Transverse colon (tissue), 4 donors: ENCODE data around the gene SMYD3. TPM values are rescaled to one million over a fixed set of nuclear protein-coding genes. Genes with fewer than 3 reads are reported as not detected.
"Not testable (repeated sequence)": the region's sequence is repeated elsewhere in the genome, so short reads cannot be mapped to it uniquely, and the experiment has no call there.

Source experiments
- DNase-seq: peaks from one replicate; pipeline ENCODE4 v3.0.0-alpha.2; 2019
- H3K27ac ChIP-seq, 4 donors: fragments of 200-600 bp; sonication (generic); 2 replicates each; pipeline ENCODE4 v1.5.1; 2016 to 2018; ENCODE audit warnings: inconsistent platforms in 4 of 4
- H3K27me3 ChIP-seq: fragments of 200-600 bp; sonication (generic); 2 replicates; pipeline ENCODE4 v1.5.1; 2017; ENCODE audit warnings: inconsistent platforms
- H3K36me3 ChIP-seq, 4 donors: fragments of 200-600 bp; sonication (generic); 2 replicates each; pipeline ENCODE4 v1.5.1; 2017 to 2019; ENCODE audit warnings: inconsistent platforms in 4 of 4
- H3K4me1 ChIP-seq, 4 donors: fragments of 200-600 bp; sonication (generic); 2 replicates each; pipeline ENCODE4 v1.5.1; 2017 to 2020; ENCODE audit warnings: inconsistent platforms in 4 of 4
- H3K4me3 ChIP-seq, 4 donors: fragments of 200-600 bp; sonication (generic); 1 replicate in 1 of 4; 2 replicates in 3 of 4; pipeline versions ENCODE4 v1.5.1 to v1.6.1; 2017 to 2019; ENCODE audit warnings: inconsistent platforms in 4 of 4
- H3K9me3 ChIP-seq, 2 donors: fragments of 200-600 bp; sonication (generic); 2 replicates each; pipeline ENCODE4 v1.5.1; 2017 to 2019; ENCODE audit warnings: inconsistent platforms in 2 of 2
- EP300 ChIP-seq: sonication (generic); formaldehyde crosslinking; IDR thresholded peaks from one replicate; pipeline ENCODE4 v1.6.1; 2017; ENCODE audit warnings: antibody characterized with exemption, low read depth
- POLR2A ChIP-seq: fragments of 450-650 bp; IDR thresholded peaks from one replicate; pipeline ENCODE4 v1.6.1; 2016; ENCODE audit warnings: antibody characterized with exemption, mild to moderate bottlenecking, moderate library complexity
- POLR2AphosphoS5 ChIP-seq, 3 donors: sonication (generic); formaldehyde crosslinking; IDR thresholded peaks; one replicate each; pipeline ENCODE4 v1.6.1; 2016; ENCODE audit warnings: antibody characterized with exemption in 3 of 3
- WGBS, 2 donors: methylation state at CpG; one replicate each; pipeline ENCODE4 v1.1.5; 2018; ENCODE audit warnings: low coverage in 1 of 2; 5-methylcytosine and 5-hydroxymethylcytosine counted together
- in situ Hi-C, 4 donors: fragments of 200-750 bp; cut with MboI; loops; one replicate each; pipeline versions ENCODE4 v1.15.0 to v1.15.1; 2017; ENCODE audit warnings: low sequenced_read_pairs in 3 of 4, low pct_ligation_motif_present in 1 of 4, low pct_unique_long_range_greater_than_20kb in 1 of 4
- intact Hi-C: fragments of 100-400 bp; cut with DNase I; formaldehyde crosslinking; loops from one replicate; pipeline ENCODE4 v1.15.1; 2023; ENCODE audit warnings: low total_unique reads
- total RNA-seq, 4 donors: library from RNA; depleted of rRNA; stranded (reverse); fragments of >200 nt; gene quantifications; one replicate each; pipeline ENCODE4 v1.1.0, GENCODE V29; 2016
- TF ChIP-seq, protein P1 (sequence below), 5 experiments: fragments of 200-600 bp in 3 of 5; fragments of 450-650 bp in 2 of 5; sonication (generic) in 3 of 5; IDR thresholded peaks; 1 replicate in 2 of 5; 2 replicates in 3 of 5; pipeline ENCODE4 v1.5.1; 2016 to 2017; ENCODE audit warnings: antibody characterized with exemption in 5 of 5, inconsistent platforms in 3 of 5, mild to moderate bottlenecking in 2 of 5, moderate library complexity in 1 of 5

SMYD3 gene
- total RNA-seq, 4 donors from 2014 or later, result 10.5 to 31.3 (median 25.8) TPM

DNA sequence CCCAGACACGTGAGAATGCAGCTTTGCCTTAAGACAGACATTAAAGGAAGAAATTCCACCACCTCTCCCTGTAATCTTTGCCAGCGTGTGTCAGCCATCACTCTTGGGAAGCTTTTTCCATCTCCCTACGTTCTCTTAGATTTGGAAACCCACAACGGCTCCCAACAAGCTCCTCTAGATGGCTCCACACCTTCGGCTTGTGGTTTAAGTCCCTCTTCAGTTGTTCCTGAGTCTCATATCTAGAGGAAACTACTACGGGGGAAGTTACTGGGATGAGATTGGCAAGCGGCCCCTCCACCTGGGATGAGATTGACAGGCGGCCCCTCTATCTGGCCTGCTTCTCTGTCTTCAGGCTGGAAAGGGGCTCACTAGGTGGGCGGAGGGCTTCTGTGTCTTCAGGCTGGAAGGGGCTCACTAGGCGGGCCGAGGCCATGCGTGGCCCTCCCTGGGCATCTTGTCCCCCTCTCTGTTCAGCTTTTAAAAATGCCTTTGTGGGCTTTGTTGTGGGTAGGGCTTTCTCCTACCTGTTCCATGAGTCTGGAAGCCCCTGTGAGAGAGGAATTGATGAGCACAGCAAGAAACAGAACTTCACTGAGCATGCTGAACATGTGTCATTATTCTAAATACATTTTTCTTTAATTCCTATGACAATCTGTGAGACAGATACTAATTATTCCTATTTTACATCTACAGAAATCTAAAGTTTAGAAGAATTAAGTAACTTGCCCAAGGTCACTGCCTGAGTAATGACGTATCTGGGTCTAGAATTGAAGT lies 681.8 kb downstream of the SMYD3 start:
- DNase-seq, result no peak
- WGBS, 2 donors, result 90 to 93% methylated on average over 7 to 13 of the region's 13 CpGs
- no peak overlapping the region for H3K27ac ChIP-seq
- intact Hi-C loops (no loop called here), in situ Hi-C loops (no loop called here)
- no peaks in the 10 kb centered on the region for H3K27me3 ChIP-seq
- H3K36me3 ChIP-seq, result no peaks in the 10 kb centered on the region
- no peak overlapping the region for H3K4me3 ChIP-seq
- no peaks in the 10 kb centered on the region for H3K4me1 ChIP-seq
- TF ChIP-seq POLR2A (no peak), EP300 (no peak), POLR2AphosphoS5 (IDR thresholded peaks at IDR 0.05) (no peak)
- TF ChIP-seq, protein P1, sequence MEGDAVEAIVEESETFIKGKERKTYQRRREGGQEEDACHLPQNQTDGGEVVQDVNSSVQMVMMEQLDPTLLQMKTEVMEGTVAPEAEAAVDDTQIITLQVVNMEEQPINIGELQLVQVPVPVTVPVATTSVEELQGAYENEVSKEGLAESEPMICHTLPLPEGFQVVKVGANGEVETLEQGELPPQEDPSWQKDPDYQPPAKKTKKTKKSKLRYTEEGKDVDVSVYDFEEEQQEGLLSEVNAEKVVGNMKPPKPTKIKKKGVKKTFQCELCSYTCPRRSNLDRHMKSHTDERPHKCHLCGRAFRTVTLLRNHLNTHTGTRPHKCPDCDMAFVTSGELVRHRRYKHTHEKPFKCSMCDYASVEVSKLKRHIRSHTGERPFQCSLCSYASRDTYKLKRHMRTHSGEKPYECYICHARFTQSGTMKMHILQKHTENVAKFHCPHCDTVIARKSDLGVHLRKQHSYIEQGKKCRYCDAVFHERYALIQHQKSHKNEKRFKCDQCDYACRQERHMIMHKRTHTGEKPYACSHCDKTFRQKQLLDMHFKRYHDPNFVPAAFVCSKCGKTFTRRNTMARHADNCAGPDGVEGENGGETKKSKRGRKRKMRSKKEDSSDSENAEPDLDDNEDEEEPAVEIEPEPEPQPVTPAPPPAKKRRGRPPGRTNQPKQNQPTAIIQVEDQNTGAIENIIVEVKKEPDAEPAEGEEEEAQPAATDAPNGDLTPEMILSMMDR (IDR thresholded peaks at IDR 0.05), result no peak
- no peaks in the 10 kb centered on the region for H3K9me3 ChIP-seq

DNA sequence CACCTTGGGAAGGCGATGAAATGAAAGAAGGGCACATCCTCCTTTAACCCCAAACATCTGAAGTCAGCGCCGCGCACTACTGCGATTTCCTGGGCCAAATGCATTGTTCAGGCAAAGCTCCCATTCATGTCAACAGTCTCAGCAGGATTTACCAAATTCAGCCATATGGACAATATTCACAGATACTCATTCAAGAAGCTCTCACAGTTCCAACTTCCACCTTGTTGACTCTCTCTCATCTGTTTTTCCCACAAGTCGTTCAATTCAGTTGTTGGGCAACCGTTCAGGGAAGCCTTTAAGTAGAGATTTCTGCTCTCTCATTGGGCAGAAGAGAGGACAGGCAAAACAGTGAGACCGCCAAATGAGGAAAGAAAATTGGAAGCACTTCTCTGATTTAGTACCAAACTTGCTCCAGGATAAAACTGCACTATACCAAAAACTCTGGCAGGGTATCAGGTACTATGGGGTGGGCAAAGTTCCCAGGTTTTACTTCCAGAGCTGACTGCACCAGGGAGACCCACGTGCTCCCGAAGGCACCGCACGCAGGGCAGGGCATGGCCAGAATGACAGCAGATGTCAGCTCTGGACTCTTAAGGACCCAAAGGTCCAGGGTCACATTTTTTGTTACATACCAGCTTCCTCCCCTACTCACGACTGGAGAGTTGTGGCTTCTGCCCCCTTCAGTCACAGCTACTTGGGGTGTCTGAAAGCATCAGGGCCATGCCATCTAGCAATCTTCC lies 683.5 kb downstream of the SMYD3 start:
- TF ChIP-seq, protein P1 (IDR thresholded peaks at IDR 0.05), result no peak
- no peak for TF ChIP-seq EP300
- no peak for TF ChIP-seq POLR2AphosphoS5 (IDR thresholded peaks at IDR 0.05)
- intact Hi-C loops, result no loop called here
- no peak for DNase-seq
- Histone ChIP-seq H3K4me1 (no peaks in the 10 kb centered on the region), H3K27me3 (no peaks in the 10 kb centered on the region), H3K9me3 (no peaks in the 10 kb centered on the region), H3K27ac (no peak overlapping the region), H3K4me3 (no peak overlapping the region), H3K36me3 (no peaks in the 10 kb centered on the region)
- in situ Hi-C loops, result no loop called here
- 92% methylated on average over 5 to 13 of the region's 13 CpGs for WGBS, 2 donors

DNA sequence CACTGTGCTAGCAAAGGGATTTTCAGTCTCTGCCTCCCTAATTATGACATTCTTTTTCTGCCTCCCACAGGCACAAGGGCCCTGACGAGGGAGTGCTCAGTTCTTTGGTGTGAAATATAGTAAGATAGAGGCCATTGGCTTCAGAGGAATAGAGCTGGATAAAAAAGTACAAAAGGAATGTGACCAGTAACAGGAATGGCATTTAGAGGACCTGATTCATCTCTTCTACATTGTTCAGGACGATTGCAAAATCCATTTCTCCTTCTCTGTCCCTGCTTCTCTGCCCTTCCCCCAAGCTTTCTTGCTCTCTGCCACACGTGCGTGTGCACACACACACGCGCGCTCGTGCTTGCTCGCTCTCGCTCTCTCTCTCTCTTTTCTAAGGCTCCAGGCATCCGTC lies 684.1 kb downstream of the SMYD3 start:
- 84 to 94% methylated on average over 10 to 11 of the region's 11 CpGs for WGBS, 2 donors
- TF ChIP-seq POLR2A (no peak), EP300 (no peak), POLR2AphosphoS5 (IDR thresholded peaks at IDR 0.05) (no peak)
- TF ChIP-seq, protein P1 (IDR thresholded peaks at IDR 0.05), result no peak
- Histone ChIP-seq H3K27ac (no peak overlapping the region), H3K9me3 (no peaks in the 10 kb centered on the region), H3K4me3 (no peak overlapping the region), H3K27me3 (no peaks in the 10 kb centered on the region), H3K4me1 (no peaks in the 10 kb centered on the region), H3K36me3 (no peaks in the 10 kb centered on the region)
- no peak for DNase-seq
- intact Hi-C loops, result no loop called here
- in situ Hi-C loops, result no loop called here

DNA sequence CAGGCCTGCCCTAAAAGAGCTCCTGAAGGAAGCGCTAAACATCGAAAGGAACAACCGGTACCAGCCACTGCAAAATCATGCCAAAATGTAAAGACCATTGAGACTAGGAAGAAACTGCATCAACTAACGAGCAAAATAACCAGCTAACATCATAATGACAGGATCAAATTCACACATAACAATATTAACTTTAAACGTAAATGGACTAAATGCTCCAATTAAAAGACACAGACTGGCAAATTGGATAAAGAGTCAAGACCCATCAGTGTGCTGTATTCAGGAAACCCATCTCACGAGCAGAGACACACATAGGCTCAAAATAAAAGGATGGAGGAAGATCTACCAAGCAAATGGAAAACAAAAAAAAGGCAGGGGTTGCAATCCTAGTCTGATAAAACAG lies 688.7 kb downstream of the SMYD3 start:
- H3K9me3 ChIP-seq, H3K36me3 ChIP-seq, intact Hi-C loops, H3K27me3 ChIP-seq, H3K4me1 ChIP-seq, DNase-seq, H3K27ac ChIP-seq, H3K4me3 ChIP-seq, in situ Hi-C loops: not testable (repeated sequence)
- 95% methylated on average over 5 of the region's 6 CpGs; no CpG with 5 or more reads in 1 of the 2 donors for WGBS, 2 donors

DNA sequence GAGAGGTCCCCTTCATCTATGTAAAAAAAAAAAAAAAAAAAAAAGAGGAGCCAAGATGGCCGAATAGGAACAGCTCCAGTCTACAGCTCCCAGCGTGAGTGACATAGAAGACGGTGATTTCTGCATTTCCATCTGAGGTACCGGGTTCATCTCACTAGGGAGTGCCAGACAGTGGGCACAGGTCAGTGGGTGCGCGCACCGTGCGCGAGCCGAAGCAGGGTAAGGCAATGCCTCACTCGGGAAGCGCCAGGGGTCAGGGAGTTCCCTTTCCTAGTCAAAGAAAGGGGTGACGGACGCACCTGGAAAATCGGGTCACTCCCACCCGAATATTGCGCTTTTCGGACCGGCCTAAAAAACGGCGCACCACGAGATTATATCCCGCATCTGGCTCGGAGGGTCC lies 690.6 kb downstream of the SMYD3 start:
- DNase-seq, in situ Hi-C loops, intact Hi-C loops, H3K4me1 ChIP-seq, H3K9me3 ChIP-seq, H3K36me3 ChIP-seq, H3K4me3 ChIP-seq, H3K27me3 ChIP-seq, H3K27ac ChIP-seq: not testable (repeated sequence)
- 93 to 99% methylated on average over 10 to 24 of the region's 24 CpGs for WGBS, 2 donors
